Suppressor macrophage (primary cell): ENCODE results near the gene EPN2.

ENCODE experiments used
- DNase-seq, 4 experiments: peaks; one replicate each; pipeline ENCODE4 v3.0.0-alpha.2; 2020 to 2022

EPN2 gene

GRCh38 chr17:19269106-19269505, 31.9 kb downstream of the EPN2 start:
- peak in 2 of 4 experiments; percentile 49 to 53 for DNase-seq

- DNase-seq: no peak
Measured at GRCh38 chr17:19269641-19270040, 32.5 kb downstream of the EPN2 start.

- no peak for DNase-seq
Measured at GRCh38 chr17:19270347-19270703, 33.2 kb downstream of the EPN2 start.

GRCh38 chr17:19270704-19271611, 33.8 kb downstream of the EPN2 start:
- no peak for DNase-seq

GRCh38 chr17:19271780-19272357, 34.7 kb downstream of the EPN2 start:
- no peak for DNase-seq

GRCh38 chr17:19273731-19274130, 36.6 kb downstream of the EPN2 start:
- no peak for DNase-seq

GRCh38 chr17:19274893-19275292, 37.7 kb downstream of the EPN2 start:
- DNase-seq: no peak

- DNase-seq: no peak
Measured at GRCh38 chr17:19275457-19276127, 38.4 kb downstream of the EPN2 start.

GRCh38 chr17:19278284-19278683, 41.1 kb downstream of the EPN2 start:
- DNase-seq: peak in 3 of 4 experiments; percentile 27 to 70 (median 57)

- DNase-seq: no peak
Measured at GRCh38 chr17:19278729-19279128, 41.6 kb downstream of the EPN2 start.

GRCh38 chr17:19281161-19281560, 44.0 kb downstream of the EPN2 start:
- no peak for DNase-seq

- peak in 2 of 4 experiments; percentile 39 to 51 for DNase-seq
Measured at GRCh38 chr17:19284005-19284959, 47.1 kb downstream of the EPN2 start.

- DNase-seq: no peak
Measured at GRCh38 chr17:19285213-19285900, 48.2 kb downstream of the EPN2 start.

- DNase-seq: no peak
Measured at GRCh38 chr17:19286751-19287341, 49.7 kb downstream of the EPN2 start.

GRCh38 chr17:19287651-19288050, 50.5 kb downstream of the EPN2 start:
- DNase-seq: no peak

- DNase-seq: no peak
Measured at GRCh38 chr17:19288453-19288852, 51.3 kb downstream of the EPN2 start.

- peak; percentile 64 to 80 (median 78) for DNase-seq
Measured at GRCh38 chr17:19290066-19290705, 53.0 kb downstream of the EPN2 start.

GRCh38 chr17:19291646-19292376, 54.6 kb downstream of the EPN2 start:
- DNase-seq: no peak

GRCh38 chr17:19292377-19292711, 55.2 kb downstream of the EPN2 start:
- DNase-seq: no peak

- DNase-seq: peak in 2 of 4 experiments; percentile 43 to 54
Measured at GRCh38 chr17:19294443-19294842, 57.3 kb downstream of the EPN2 start.
